Measurements from ENCODE around the gene GRIK3.

Gene GRIK3

DNA sequence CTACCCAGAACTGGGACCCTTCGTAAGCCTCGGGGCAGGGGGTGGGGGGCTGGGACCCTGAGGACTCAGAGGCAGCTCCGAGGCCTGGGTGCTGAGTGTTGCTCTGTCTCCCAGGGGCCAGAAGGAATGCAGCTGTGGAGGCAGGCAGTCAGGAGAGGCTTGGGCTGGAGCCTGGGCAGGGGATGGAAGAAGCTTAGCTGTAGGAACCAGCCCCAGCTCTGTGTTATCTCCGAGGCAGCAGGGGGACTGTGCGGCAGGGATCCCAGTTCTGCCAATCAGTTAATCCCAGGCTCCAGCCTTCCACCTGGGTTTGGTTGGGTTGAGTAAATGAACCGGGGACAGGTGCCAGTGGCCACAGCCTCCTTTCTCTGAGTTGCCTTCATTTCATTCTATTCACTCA lies 8.2 kb upstream of the GRIK3 start:
- no peak for DNase-seq

DNA sequence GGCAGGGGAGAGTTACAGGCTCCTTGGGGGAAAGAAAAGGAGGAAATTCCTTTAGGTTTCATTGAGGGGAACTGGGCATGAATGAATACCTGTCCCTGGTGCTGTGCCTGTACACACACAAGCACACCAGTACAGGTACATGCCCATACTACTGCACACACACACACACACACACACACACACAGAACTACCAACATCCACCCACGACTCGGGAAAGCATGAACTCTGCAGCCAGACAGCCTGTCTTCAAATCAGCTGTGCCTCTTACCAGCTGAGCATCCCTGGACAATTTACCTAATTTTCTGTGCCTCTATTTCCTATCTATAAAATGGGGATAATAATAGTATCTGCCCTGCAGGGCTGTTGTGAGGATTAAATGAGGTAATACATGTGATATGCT lies 7.2 kb upstream of the GRIK3 start:
- DNase-seq = no peak

DNA sequence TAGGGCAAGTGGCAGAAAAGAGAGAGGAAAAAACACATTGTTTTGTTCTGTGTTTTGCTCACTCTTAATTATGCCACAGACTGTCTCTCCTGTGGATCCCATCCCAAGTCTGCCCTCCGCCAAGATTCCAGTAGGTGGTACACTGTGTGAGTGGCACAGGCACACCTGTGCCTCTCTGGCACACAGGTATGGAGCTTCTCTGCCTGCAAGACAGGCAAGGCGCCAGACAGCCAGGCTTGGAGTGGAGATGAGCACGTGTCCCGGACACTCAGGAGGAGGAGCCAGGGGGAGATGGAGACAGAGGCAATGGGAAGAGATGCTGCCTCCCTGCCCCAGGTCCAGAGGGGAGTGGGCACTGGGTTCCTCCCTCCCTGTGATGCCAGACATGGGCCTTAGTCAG lies 6.5 kb upstream of the GRIK3 start:
- DNase-seq = no peak

DNA sequence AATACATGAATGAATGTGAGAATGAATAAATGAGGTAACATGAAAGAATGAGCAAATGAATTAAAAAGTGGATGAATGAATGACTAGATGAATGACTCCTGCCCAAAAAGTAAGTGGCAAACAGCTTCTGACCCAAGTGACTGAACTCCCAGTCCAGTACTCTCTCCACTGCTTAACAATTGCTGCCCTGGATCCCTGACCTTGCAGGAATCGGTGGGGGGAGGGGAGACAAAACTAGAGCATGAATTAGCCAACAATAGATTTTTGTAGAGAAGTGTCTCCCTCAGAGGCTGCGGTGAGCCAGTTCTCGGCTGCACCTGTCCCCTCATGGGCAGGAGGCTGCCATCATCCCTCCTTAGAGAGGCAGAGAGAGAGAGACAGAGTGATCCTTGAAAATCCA lies 5.9 kb upstream of the GRIK3 start:
- DNase-seq = no peak

DNA sequence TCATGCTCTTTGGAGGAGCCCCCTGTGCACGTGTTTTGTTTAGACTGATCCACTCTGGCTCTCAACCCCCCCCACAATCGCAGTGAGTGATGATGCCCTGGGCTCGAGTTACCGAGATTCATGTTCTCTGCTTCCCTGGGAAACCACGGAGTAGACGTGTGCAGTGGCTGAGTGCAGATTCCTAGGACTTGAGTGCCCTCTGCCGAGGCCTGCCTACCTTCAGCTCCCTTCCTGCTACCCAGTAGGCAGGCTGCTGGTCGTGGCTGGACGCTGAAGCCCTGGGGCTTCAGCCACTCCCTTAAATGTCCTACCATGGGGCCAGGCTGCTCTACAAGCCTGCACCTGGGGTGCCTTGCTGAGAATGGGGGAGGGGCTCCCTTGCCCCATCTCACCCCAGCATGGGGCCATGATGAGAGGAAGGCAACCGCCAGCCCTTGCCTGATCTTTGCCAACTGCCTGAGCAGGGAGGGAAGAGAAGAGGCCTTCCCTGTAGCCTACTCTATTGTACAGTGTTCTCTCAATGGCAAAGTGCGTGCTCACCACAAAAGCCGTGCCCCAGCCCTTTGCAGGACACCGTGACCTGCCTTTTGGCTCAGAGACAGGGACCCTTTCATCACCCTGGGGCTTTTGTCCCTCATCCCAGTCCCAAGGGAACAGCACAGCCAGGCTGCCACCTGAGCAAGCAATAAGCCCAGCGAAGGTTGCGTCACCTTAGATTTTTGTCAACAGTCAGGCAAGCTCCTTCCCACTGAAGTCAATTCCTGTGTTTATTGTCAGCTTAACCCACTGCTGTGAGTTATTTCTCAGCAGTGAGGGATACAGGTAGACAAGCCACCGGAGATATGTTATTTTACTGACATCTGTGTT lies 4.1 kb upstream of the GRIK3 start:
- DNase-seq = no peak

DNA sequence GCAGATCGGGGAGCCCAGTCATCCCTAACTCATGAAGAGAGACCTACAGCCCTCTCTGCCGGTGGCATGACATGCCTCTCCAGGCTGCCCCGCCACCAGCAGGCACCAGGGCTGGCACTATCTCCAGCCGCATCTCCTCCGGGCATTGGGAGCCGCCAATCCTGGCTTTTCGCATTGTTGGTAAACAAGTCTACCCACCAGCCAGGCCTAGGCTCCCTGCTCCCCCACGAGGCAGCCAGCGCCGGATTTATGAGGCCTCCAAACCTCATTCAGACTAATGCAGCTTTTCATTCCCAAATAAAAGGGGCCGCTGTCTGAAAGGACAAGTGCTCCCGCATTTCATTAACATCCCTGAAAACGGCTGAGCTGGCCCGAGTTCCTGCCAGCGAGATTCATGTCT lies 3.4 kb upstream of the GRIK3 start:
- DNase-seq = no peak

DNA sequence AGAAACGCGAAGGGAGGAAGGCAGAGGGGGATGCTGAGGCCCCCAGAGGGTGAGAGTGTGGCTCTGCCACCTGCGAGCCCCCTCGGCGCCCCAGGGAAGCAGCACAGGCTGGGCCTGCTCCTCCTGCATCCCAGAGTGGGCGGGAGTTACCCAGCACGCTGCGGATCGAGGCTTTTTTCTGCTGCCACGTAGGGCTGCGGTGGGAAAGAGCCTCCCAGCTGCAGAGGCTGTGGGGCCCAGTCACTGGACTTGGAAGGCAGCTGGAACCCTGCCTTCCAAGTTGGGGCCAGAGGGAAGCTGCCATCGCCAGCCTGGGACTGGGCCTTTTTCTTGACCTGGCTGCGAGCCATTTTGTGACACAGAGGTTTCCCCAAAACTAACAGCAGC lies 2.3 kb upstream of the GRIK3 start:
- DNase-seq = no peak

DNA sequence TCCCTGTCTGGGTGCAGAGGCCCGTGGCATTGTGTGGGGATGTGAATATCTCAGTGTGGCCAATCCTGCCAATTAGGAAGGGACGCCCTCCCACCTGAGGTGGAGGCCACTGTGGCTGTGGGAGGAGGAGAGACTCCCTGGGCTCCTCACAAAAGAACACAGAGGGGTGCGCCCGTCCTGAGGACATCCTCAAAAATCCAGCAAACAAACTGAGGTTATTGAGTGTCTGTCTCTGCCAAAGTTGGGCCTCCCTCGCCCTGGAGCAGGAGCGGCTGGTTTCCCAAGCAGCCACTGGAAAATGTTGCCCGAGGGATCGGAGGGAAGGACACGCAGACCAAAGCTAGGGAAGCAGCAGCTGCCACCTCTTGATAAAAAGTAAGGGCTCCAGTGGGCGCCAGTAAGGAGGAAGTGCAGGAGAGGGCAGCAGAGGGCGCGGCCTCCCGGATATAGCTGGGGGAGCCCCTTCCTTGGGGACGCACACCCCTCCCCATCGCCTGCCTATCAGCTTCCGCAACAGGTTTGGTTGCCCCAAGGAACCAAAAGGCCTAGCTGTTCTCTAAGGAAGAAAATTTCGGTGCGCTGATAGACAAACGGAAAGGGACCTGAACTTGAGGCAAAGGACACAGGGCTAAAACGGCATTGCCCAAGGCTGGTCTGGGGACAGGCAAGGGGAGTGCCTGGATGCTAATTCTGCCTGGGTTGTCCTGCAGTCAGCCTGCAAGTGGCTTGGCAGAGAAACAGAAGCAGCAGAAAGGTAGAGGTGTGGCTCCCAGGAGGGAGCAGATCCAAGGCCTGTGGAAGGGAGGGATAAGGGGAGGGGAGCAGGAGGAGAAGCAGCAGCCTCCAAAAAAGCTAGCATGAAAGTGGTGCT lies 1.7 kb upstream of the GRIK3 start:
- DNase-seq = no peak

DNA sequence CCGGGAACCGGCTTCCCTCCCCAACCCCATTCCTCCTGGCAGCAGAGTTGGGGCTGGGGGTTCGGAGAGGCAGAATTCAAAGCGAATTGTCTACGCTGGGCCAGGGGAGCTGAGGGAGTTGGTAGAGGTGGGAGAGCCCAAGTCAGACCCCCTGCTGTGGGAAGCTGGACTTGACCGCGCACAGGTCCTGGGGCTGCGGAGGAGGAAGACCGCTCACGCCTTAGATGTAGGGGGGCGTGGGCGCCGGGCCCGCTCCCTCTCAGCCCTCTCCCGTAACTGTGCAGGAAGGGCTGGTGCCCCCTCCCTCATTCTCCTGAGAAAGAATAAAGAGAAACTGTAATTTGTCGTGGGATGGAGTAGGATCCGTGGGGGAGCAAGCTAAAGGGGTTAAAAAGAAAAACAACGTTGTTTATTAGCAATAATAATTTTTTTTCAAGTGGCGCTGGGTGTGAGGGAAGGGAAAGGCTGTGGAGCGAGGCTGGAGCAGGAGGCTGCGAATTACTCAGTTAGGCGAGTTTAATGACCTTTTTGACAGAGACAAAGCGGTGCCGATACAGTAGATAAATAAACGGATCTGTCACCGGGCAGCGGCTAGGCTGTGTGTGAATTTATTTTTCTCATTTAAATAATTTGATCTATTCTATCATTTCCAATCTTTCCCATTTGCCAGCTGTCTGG lies 838 bp upstream of the GRIK3 start:
- DNase-seq = no peak

DNA sequence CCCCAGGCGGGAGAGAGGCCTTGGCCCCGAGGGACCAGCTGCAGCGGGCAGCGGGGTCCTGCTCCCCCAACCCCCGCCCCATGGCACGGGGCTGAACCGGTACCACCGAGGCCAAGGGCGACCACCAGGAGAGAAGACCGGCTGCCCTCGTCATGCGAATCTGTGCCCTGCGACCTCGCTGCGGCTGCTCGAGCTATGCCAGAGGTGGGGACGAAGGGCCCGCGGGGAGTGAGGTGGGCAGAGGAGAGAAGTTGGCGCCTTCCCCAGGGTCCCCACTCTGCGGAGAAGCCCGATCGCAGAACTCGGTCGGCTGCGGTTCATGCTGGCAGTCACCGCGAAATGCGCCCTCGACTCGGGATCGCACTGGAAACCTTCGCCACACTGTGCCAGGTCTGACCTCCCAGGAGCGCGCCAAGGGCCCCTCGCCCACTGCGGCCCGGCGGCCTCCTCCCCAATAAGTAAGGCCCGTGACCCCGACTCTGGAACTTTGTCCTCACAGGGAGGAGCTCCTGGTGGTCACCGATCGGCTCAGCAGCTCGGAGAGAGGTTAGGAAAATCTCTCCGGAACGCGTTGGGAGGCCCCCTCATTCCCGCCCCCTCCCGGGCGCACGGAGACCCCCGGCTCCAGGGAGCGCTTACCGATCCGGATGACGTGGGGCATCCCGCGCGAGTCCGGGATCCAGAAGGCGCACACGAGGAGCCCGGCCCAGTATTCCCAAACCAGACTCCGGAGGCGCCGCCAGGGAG lies 787 bp downstream of the GRIK3 start:
- no peak for DNase-seq

DNA sequence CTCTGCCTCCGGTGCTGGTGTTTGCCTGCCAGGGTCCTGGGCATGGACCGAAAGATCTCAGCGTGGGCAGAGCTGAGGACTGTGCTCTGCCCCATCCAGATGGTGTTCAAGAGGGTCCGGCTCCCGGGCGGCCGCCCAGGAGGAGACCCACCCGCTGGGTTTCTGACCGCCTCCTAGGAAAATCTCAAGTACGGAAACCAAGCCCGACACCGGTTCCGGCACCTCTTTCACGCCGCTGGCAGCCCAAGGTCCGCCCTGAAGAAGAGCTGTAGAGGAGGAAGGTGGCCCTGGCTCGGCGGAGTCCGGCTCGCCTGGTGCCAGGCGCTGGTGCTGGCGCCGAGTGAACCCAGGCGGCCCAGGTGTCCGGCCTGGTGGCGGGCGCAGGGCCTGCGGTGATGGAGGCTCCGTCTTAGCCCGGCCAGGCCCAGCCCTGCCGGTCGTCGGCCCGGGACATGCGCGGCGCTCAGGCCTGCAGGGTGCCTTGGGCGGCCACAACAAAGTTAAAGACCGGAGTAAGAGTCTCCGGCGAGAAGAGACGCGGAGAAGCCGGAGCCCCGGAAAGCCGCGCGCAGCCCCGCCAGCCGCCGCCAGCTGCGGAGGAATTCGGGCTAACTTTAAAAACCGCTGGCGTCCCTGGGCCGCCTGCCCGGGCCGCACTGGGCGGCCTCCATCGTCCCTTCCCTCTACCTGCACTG lies 1.5 kb downstream of the GRIK3 start:
- no peak for DNase-seq

DNA sequence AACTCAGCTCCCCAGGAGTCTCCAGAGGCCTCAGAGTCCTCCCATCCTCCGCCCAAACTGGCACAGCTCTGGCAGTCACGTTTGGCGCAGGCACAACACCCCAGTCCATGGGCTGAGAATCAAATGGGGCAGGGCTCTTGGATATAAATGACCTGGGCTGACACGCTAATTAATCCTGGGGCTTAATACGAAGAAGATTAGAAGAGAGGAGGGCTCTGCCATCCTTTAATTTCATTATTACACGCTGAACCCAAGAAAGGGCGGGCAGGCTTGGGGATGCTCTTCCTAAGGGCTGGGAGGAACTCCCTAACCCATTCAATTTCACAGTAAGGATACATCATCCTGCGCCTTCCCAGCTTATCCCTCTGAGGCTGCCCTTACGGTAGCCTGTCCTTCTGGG lies 2.4 kb downstream of the GRIK3 start:
- no peak for DNase-seq

DNA sequence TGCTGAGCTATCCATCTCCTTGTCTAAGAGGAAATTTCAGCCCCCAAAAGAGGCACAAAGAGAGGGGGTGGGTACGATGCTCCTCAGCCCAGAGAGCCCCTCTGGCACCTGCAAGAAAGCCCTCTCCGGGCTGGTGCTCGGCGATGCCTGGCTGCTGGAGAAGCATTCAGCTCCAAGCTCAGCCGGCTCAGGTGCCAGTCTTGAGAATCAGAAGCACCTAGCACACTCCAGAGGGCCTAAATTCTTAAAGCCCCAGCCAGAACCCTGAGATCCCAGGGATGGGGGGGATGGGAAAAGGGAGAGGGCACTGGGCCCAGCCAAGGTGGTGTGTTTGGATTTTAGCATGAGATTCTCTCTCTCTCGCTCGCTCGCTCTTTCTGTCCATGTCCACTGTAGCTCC lies 2.9 kb downstream of the GRIK3 start:
- no peak for DNase-seq

DNA sequence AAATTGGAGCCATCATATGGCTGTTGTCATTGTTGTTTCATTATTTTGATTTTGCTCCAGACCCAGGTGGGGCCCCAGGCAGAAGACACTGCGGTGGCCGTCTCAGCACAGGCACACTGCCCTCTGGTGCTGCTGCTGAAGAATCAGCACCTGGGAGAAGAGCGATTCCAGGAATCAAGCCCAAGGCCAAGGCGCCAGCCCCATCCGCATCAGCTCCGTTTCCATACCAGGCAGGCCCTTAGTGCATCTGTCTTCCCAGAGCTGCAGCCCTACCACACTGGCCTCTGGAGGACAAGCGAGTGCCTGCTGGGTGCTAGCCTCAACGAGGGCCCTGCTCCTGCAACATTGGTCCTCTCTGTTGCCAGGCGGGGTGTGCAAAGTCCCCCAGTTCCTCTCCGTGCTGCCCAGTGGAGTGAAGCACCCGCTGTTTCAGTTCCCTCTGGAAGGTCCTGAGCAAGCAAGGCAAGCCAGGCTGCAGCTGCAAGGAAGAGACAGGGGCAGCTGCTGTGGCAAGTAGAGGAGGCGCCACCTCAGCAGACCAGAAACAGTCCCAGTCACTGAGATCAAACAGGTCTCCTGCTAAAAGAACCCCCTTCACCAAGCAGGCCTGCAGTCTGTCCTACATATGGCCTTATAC lies 5.2 kb downstream of the GRIK3 start:
- DNase-seq = no peak

DNA sequence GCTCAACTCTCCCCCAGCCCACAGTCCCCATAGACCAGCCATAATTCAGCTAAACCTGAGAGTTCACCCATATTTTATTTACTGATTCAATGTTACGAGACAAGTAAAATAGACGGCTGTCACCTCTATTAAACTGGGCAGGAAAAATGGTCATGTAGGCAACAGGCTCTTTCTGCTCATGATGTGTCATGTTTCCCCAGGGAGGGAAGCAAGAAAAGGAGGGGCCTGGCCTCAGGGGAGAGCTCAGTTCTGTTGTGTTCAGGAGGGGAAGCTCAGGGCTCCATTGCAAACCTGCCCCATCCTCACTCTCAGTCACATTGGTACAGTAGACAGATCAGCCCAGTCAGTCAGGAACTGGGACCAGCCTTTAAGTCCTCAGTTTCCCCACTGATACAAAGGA lies 12.8 kb downstream of the GRIK3 start:
- DNase-seq = no peak

DNA sequence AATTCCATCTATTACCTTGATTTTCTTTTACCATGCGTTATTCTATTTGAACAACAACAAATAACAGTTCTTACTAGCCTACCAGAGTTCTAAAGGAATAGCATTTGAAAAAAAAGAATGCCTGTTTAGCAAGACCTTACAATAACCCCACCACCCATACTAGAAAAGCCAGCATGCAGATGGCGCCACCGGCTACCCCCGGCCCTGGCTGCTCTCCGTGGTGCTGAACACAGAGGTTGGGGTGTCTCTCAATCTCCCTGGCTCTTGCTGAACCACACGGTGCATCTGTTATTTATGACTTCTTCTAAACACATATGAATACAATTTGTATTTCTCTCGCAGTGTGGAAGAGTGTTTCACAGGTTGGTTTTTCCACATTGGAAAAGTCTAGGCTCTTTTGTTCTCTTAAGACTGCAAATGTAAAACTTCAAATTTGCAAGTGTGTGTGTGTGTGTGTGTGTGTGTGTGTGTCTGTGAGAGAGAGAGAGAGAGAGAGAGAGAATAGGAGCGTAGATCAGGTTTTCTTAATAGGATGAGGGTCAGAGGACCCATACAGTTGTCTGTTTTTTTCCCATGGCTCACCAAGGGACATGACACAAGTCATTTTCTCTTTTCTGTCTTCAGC lies 13.6 kb downstream of the GRIK3 start:
- no peak for DNase-seq

DNA sequence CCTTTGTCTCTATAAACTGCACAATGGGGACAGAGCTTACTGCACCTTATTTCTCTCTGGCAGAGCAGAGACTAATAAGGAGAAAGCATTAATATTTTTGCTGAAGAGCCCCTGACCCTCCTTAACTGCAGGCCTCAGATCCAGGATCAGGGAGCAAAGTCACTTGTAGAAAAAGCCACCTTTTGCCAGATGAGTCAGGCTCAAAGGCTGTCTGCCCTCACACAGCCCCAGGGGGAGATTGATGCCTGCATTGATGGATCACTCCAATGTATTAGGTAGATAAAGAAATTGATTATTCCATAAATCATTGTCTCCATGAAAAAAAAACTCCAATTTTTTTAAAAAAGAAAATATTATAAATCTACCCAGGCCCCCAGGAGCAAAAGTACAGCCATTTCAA lies 15.8 kb downstream of the GRIK3 start:
- no peak for DNase-seq

DNA sequence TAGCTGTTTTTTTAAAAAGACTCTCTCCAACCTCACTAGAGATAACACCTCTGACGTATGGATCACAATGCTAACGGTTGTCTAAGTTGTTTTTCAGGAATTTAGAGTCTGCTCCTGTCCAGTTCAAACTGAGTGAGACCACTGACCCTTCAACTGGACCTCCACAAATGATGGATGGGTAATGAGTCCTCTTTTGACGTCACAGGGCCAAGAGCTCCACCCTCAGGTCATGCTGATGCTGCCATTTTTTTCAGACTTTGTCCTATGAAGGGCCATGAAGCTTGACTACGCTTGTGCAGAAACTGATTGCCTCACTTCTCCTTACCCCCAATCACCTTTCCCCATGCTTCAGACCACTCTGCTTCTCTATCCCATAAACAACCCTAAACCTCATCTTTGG lies 16.6 kb downstream of the GRIK3 start:
- DNase-seq = no peak

DNA sequence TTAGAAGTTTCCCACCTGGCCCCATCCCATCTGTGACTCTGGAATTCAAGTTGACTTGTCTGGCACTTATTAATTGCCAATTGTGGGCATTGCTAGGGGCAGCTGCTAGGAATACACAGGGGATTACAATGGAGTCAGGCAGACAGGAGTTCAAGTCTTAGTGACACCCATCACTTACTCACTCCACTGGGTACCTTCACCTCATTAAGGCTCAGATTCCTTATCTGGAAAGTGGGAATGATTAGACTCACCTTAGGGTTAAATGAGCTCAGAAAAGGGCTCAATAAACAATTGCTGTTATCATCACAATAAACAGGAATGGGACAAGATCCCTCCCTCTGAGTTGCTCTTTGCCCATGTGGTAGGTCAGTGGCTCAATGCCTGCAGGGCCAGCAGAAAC lies 18.2 kb downstream of the GRIK3 start:
- DNase-seq = no peak

DNA sequence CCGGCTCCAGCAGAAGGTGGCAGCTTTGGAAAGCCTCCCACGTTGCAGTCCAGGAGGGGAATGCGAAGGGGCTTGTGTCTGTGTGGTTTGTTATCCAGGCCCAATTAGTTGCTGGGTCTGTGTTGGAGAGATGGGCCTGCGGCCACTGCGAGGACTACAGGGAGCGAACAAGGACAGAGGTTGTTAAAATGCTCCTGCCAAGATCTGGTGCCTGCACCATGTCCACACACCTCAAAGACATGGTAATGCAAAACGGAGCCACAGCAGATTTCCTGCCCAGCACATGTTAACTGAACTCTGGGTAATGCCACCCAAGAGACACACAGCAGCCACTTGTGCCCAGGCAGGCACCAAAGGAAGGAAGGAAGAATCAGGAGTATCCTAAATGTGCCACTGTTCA lies 18.6 kb downstream of the GRIK3 start:
- no peak for DNase-seq

DNA sequence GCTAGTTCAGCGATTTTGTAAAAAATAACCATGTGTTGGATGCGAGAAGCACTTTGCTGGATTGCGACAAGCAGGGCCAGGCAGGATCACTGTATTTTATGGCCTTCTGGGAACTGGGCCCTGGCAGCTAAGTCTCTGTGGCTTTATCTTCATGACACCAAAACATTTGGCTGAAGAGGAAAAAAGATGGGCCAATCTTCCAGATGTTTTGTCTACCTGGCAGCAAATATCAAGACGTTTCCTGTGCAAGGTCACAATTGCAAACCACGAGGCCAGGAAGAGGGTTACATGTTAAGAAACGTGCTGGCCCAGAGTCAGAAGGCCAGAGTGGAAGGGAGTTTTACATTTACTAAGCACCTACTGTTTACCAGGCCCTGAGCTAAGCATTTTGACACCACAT lies 22.1 kb downstream of the GRIK3 start:
- no peak for DNase-seq

Data from activated T-cell treated with anti-CD3 and anti-CD28 coated beads for 4 hours (primary cell).